GM10248 (cell line): ENCODE data around the gene GUF1.

Source experiments
- CTCF ChIA-PET: fragments of 300-600 bp; sonication (Branson Sonifier 250); formaldehyde crosslinking; extraction: SDS; loops from one replicate; lab custom pipeline; 2021; ENCODE audit warnings: antibody characterized with exemption; lab: Yijun Ruan, JAX
- POLR2A ChIA-PET: fragments of 350-650 bp; sonication (Branson Sonifier 250); formaldehyde crosslinking; extraction: SDS; loops from one replicate; lab custom pipeline; 2020; ENCODE audit warnings: antibody characterized with exemption; lab: Yijun Ruan, JAX
- DNase-seq: peaks from one replicate; pipeline ENCODE4 v3.0.0; 2012; ENCODE audit errors: extremely low spot score
- CTCF ChIP-seq: IDR thresholded peaks from 2 replicates; pipeline ENCODE4 v1.5.1; 2012; ENCODE audit warnings: mild to moderate bottlenecking, low read depth; ENCODE audit errors: extremely low read depth, missing control alignments, control extremely low read depth

The GUF1 gene

GRCh38 chr4:44678094-44679041, at the start of gene GUF1:
GUF1 (plus strand) TSS chr4:44678420; CDS start chr4:44678623, 203 bp downstream.
- no peak for TF ChIP-seq CTCF
- ChIA-PET POLR2A (interaction anchor here (0.7 kb wide), 1 partner anchor 22 kb away, joined by 4 read pairs; no protein-coding TSS in a partner anchor), CTCF (interaction anchor here (0.7 to 1.7 kb wide), 8 partner anchors 10 to 1547 kb away, joined by 3 to 6 read pairs (median 4); no protein-coding TSS in a partner anchor)

GRCh38 chr4:44629280-44629866, 48.8 kb upstream of the GUF1 start:
- peak; percentile 71 for TF ChIP-seq CTCF
- POLR2A ChIA-PET, result no interaction called here
- CTCF ChIA-PET, result interaction anchor here (0.9 to 2.4 kb wide), 9 partner anchors 9 to 1497 kb away, joined by 3 to 12 read pairs (median 3); partner anchors contain the start of gene KCTD8

More at GRCh38 chr4:44678094-44679041, at the start of gene GUF1:
- peak; percentile 89 for DNase-seq

GRCh38 chr4:44632089-44632488, 46.1 kb upstream of the GUF1 start:
- ChIA-PET POLR2A (no interaction called here), CTCF (interaction anchor here (1.3 kb wide), 1 partner anchor 1500 kb away, joined by 3 read pairs; no protein-coding TSS in a partner anchor)

More at GRCh38 chr4:44629280-44629866, 48.8 kb upstream of the GUF1 start:
- DNase-seq, result peak; percentile 54

GRCh38 chr4:44632733-44633132, 45.5 kb upstream of the GUF1 start:
- TF ChIP-seq CTCF, result no peak
- no peak for DNase-seq
- CTCF ChIA-PET, result interaction anchor here (1.3 kb wide), 1 partner anchor 1501 kb away, joined by 3 read pairs; no protein-coding TSS in a partner anchor
- POLR2A ChIA-PET, result no interaction called here

More at GRCh38 chr4:44632089-44632488, 46.1 kb upstream of the GUF1 start:
- no peak for TF ChIP-seq CTCF
- no peak for DNase-seq

GRCh38 chr4:44638091-44638490, 40.1 kb upstream of the GUF1 start:
- no peak for DNase-seq
- POLR2A ChIA-PET, result no interaction called here
- no peak for TF ChIP-seq CTCF
- CTCF ChIA-PET, result no interaction called here

- POLR2A ChIA-PET, result no interaction called here
- TF ChIP-seq CTCF, result no peak
- CTCF ChIA-PET, result no interaction called here
- no peak for DNase-seq
Observed at GRCh38 chr4:44646151-44646550, 32.1 kb upstream of the GUF1 start.
